RCC 7860 (cell line): ENCODE data around the gene LPAR2.

Experiments used
- DNase-seq: peaks from one replicate; pipeline ENCODE4 v3.0.0-alpha.2; 2015; ENCODE audit warnings: low spot score
- FAIRE-seq: peaks from 2 replicates; lab custom pipeline; 2012; peaks lifted over from hg19 to GRCh38; lab: Jason Lieb, UNC

The LPAR2 gene

GRCh38 chr19:19654441-19654840 lies 26.4 kb upstream of the LPAR2 start:
- DNase-seq (no peak), FAIRE-seq (no peak)

GRCh38 chr19:19653597-19654147 lies 25.7 kb upstream of the LPAR2 start:
- no peak for DNase-seq
- no peak for FAIRE-seq

GRCh38 chr19:19652482-19653295 lies 24.7 kb upstream of the LPAR2 start:
- no peak for FAIRE-seq

GRCh38 chr19:19651076-19651475 lies 23.1 kb upstream of the LPAR2 start:
- DNase-seq (no peak), FAIRE-seq (no peak)

More at GRCh38 chr19:19652482-19653295, 24.7 kb upstream of the LPAR2 start:
- no peak for DNase-seq

GRCh38 chr19:19650331-19650730 lies 22.3 kb upstream of the LPAR2 start:
- DNase-seq: no peak
- no peak for FAIRE-seq

- DNase-seq: no peak
- no peak for FAIRE-seq
Observed at GRCh38 chr19:19649580-19649995, 21.6 kb upstream of the LPAR2 start.

GRCh38 chr19:19649155-19649554 lies 21.1 kb upstream of the LPAR2 start:
- DNase-seq (no peak), FAIRE-seq (no peak)

GRCh38 chr19:19647037-19647835 lies 19.2 kb upstream of the LPAR2 start:
- FAIRE-seq: no peak

GRCh38 chr19:19645233-19645870 lies 17.3 kb upstream of the LPAR2 start:
- FAIRE-seq: no peak
- DNase-seq: no peak

More at GRCh38 chr19:19647037-19647835, 19.2 kb upstream of the LPAR2 start:
- no peak for DNase-seq

- DNase-seq (no peak), FAIRE-seq (no peak)
Observed at GRCh38 chr19:19644054-19644388, 16.0 kb upstream of the LPAR2 start.

GRCh38 chr19:19643158-19644053 lies 15.4 kb upstream of the LPAR2 start, which contains the start of gene GMIP:
GMIP (minus strand) TSS chr19:19643657; CDS start chr19:19643529, 128 bp downstream.
- FAIRE-seq: no peak
- peak; percentile 37 for DNase-seq

GRCh38 chr19:19642506-19643157 lies 14.6 kb upstream of the LPAR2 start:
- FAIRE-seq (no peak), DNase-seq (no peak)

GRCh38 chr19:19637523-19638251 lies 9.7 kb upstream of the LPAR2 start:
- no peak for FAIRE-seq

GRCh38 chr19:19637186-19637522 lies 9.1 kb upstream of the LPAR2 start:
- DNase-seq (no peak), FAIRE-seq (no peak)

More at GRCh38 chr19:19637523-19638251, 9.7 kb upstream of the LPAR2 start:
- DNase-seq: no peak

- DNase-seq (no peak), FAIRE-seq (no peak)
Observed at GRCh38 chr19:19636573-19637185, 8.7 kb upstream of the LPAR2 start.

- DNase-seq: no peak
- FAIRE-seq: no peak
Observed at GRCh38 chr19:19635313-19635702, 7.3 kb upstream of the LPAR2 start.

GRCh38 chr19:19634516-19635312 lies 6.7 kb upstream of the LPAR2 start:
- no peak for FAIRE-seq
- DNase-seq: no peak
